SK-N-SH (cell line): Measurements from ENCODE around the gene MAP2K2. TPM values are rescaled to one million over a fixed set of nuclear protein-coding genes. Genes with fewer than 3 reads are reported as not detected.

Source experiments
- CTCF ChIA-PET: fragments of 300-600, 350-600 bp; formaldehyde crosslinking; extraction: SDS; loops from one replicate; lab custom pipeline; 2021; lab: Yijun Ruan, JAX
- POLR2A ChIA-PET: fragments of 350-600 bp; sonication (Branson Sonifier 250); formaldehyde crosslinking; extraction: SDS; loops from one replicate; lab custom pipeline; 2020; ENCODE audit warnings: antibody characterized with exemption, inconsistent platforms; lab: Yijun Ruan, JAX
- DNase-seq: peaks from one replicate; pipeline ENCODE4 v3.0.0; 2012
- H2AFZ ChIP-seq: fragments of 200-600 bp; sonication (generic); 2 replicates; pipeline ENCODE4 v1.8.1; 2016; ENCODE audit warnings: antibody characterized with exemption, mild to moderate bottlenecking, low read depth
- H3F3A ChIP-seq: fragments of 200-600 bp; sonication (generic); replicated peaks from 2 replicates; pipeline ENCODE3; 2016; ENCODE audit warnings: antibody characterized with exemption, mild to moderate bottlenecking; ENCODE audit not compliant: insufficient read depth
- H3K27ac ChIP-seq, 2 experiments: fragments of 200-500 bp in 1 of 2; fragments of 200-600 bp in 1 of 2; sonication (Bioruptor generic) in 1 of 2; sonication (generic), shearing (Covaris generic) in 1 of 2; 2 replicates each; pipeline versions ENCODE4 v1.5.1 to v1.6.1; 2014 to 2016; ENCODE audit warnings: low read depth in 2 of 2, inconsistent platforms in 1 of 2, low read length in 1 of 2, mild to moderate bottlenecking in 1 of 2, mixed read lengths in 1 of 2
- H3K27me3 ChIP-seq: fragments of 200-600 bp; sonication (generic), shearing (Covaris generic); 2 replicates; pipeline ENCODE4 v1.6.1; 2016; ENCODE audit warnings: mixed run types; ENCODE audit not compliant: insufficient read depth
- H3K36me3 ChIP-seq, 2 experiments: fragments of 200-500 bp in 1 of 2; fragments of 200-600 bp in 1 of 2; sonication (Bioruptor generic) in 1 of 2; sonication (generic) in 1 of 2; replicated peaks in 1 of 2; 2 replicates each; pipeline versions ENCODE3 to v1.5.1; 2014 to 2016; ENCODE audit warnings: low read length in 1 of 2, mild to moderate bottlenecking in 1 of 2; ENCODE audit not compliant: insufficient read depth in 2 of 2, control insufficient read depth in 1 of 2
- H3K4me1 ChIP-seq, 2 experiments: fragments of 200-500 bp in 1 of 2; fragments of 200-600 bp in 1 of 2; sonication (Bioruptor generic) in 1 of 2; sonication (generic), shearing (Covaris generic) in 1 of 2; 2 replicates each; pipeline versions ENCODE4 v1.5.1 to v1.6.1; 2014 to 2016; ENCODE audit warnings: low read depth in 1 of 2, low read length in 1 of 2, mixed run types in 1 of 2; ENCODE audit not compliant: insufficient read depth in 2 of 2, control insufficient read depth in 1 of 2
- H3K4me2 ChIP-seq: fragments of 200-600 bp; sonication (generic), shearing (Covaris generic); 2 replicates; pipeline ENCODE4 v1.6.1; 2017; ENCODE audit warnings: mixed run types
- H3K4me3 ChIP-seq, 2 experiments: fragments of 200-500 bp in 1 of 2; fragments of 200-600 bp in 1 of 2; sonication (Bioruptor generic) in 1 of 2; sonication (generic), shearing (Covaris generic) in 1 of 2; 2 replicates each; pipeline versions ENCODE4 v1.5.1 to v1.8.1; 2014 to 2016; ENCODE audit warnings: low read depth in 2 of 2, inconsistent platforms in 1 of 2, low read length in 1 of 2, mild to moderate bottlenecking in 1 of 2, mixed read lengths in 1 of 2, moderate library complexity in 1 of 2
- H3K79me2 ChIP-seq: fragments of 200-600 bp; sonication (generic); 2 replicates; pipeline ENCODE4 v1.8.1; 2017; ENCODE audit warnings: mild to moderate bottlenecking; ENCODE audit not compliant: insufficient read depth
- H3K9ac ChIP-seq: fragments of 200-600 bp; sonication (generic); 2 replicates; pipeline ENCODE4 v1.6.1; 2017; ENCODE audit warnings: mixed run types
- H3K9me2 ChIP-seq: fragments of 200-600 bp; sonication (generic); 2 replicates; pipeline ENCODE4 v1.6.1; 2017; ENCODE audit warnings: mixed run types
- H3K9me3 ChIP-seq: fragments of 200-600 bp; sonication (generic); 2 replicates; pipeline ENCODE4 v1.6.1; 2017; ENCODE audit warnings: mixed run types, mild to moderate bottlenecking, moderate library complexity
- H4K20me1 ChIP-seq: fragments of 200-600 bp; sonication (generic); 2 replicates; pipeline ENCODE4 v1.6.1; 2017; ENCODE audit warnings: mild to moderate bottlenecking, mixed run types; ENCODE audit not compliant: insufficient read depth
- ELF1 ChIP-seq: IDR thresholded peaks from 2 replicates; pipeline ENCODE4 v1.4.0; 2012
- FOXM1 ChIP-seq: IDR thresholded peaks from 2 replicates; pipeline ENCODE4 v1.4.0; 2012; ENCODE audit warnings: low read depth, mild to moderate bottlenecking
- GABPA ChIP-seq: IDR thresholded peaks from 2 replicates; pipeline ENCODE4 v1.4.0; 2012; ENCODE audit warnings: low read depth, mild to moderate bottlenecking
- GATA2 ChIP-seq: sonication (generic); formaldehyde crosslinking; IDR thresholded peaks from 2 replicates; pipeline ENCODE4 v1.5.0; 2020; ENCODE audit warnings: mild to moderate bottlenecking, missing genetic modification reagents
- JUND ChIP-seq: IDR thresholded peaks from 2 replicates; pipeline ENCODE4 v1.4.0; 2012
- MAX ChIP-seq: IDR thresholded peaks from 2 replicates; pipeline ENCODE4 v1.4.0; 2012; ENCODE audit warnings: low read depth
- MEF2A ChIP-seq: IDR thresholded peaks from 2 replicates; pipeline ENCODE4 v1.4.0; 2012; ENCODE audit warnings: low read depth, borderline replicate concordance
- MXI1 ChIP-seq: IDR thresholded peaks from 2 replicates; pipeline ENCODE4 v1.6.1; 2012; ENCODE audit warnings: mild to moderate bottlenecking, low read depth, low read length, improper control_type of control experiment
- POLR2AphosphoS5 ChIP-seq: IDR thresholded peaks from 2 replicates; pipeline ENCODE4 v1.6.1; 2012; ENCODE audit warnings: low read depth, low read length
- RAD21 ChIP-seq: IDR thresholded peaks from 2 replicates; pipeline ENCODE4 v1.6.1; 2012; ENCODE audit warnings: mild to moderate bottlenecking, low read length
- RCOR1 ChIP-seq: fragments of 150-350 bp; IDR thresholded peaks from 2 replicates; pipeline ENCODE4 v1.6.1; 2017; ENCODE audit warnings: antibody characterized with exemption, low read length
- REST ChIP-seq: IDR thresholded peaks from 2 replicates; pipeline ENCODE4 v1.6.1; 2012; ENCODE audit warnings: mild to moderate bottlenecking, low read depth, low read length, moderate library complexity
- RFX5 ChIP-seq: IDR thresholded peaks from 2 replicates; pipeline ENCODE4 v1.6.1; 2012; ENCODE audit warnings: mild to moderate bottlenecking, improper control_type of control experiment, low read length
- RXRA ChIP-seq: IDR thresholded peaks from 2 replicates; pipeline ENCODE4 v1.4.0; 2012; ENCODE audit warnings: low read depth, mild to moderate bottlenecking, borderline replicate concordance
- SMC3 ChIP-seq: IDR thresholded peaks from 2 replicates; pipeline ENCODE4 v1.6.1; 2012; ENCODE audit warnings: low read depth, low read length, improper control_type of control experiment
- TCF12 ChIP-seq: IDR thresholded peaks from 2 replicates; pipeline ENCODE4 v1.4.0; 2012
- USF2 ChIP-seq: fragments of 150-350 bp; IDR thresholded peaks from 2 replicates; pipeline ENCODE4 v1.6.1; 2017; ENCODE audit warnings: antibody characterized with exemption, low read length, low read depth, borderline replicate concordance
- WGBS: methylation state at CpG from one replicate; pipeline ENCODE4 v1.1.6; 2017; ENCODE audit warnings: low lambda C conversion rate; 5-methylcytosine and 5-hydroxymethylcytosine counted together
- polyA plus RNA-seq, 3 experiments: library from polyadenylated mRNA; depleted of rRNA; stranded (reverse); fragments of >200 nt; gene quantifications; 2 replicates each; pipeline ENCODE4 v1.2.3, GENCODE V29; 2012
- TF ChIP-seq, protein P1 (sequence below): fragments of 150-350 bp; IDR thresholded peaks from 2 replicates; pipeline ENCODE4 v1.6.1; 2016; ENCODE audit warnings: mild to moderate bottlenecking, low read depth, low read length

Gene MAP2K2
- polyA plus RNA-seq, 1 of the 3 experiments (the other 2 are of a cell fraction): 114 TPM

GRCh38 chr19:4124638-4125037 is 716 bp upstream of the MAP2K2 start:
- ChIA-PET CTCF (interaction anchor here (2.1 kb wide), 1 partner anchor 15 kb away, joined by 15 read pairs; no protein-coding TSS in a partner anchor), POLR2A (no interaction called here)
- WGBS: 70% methylated on average over 8 of the region's 8 CpGs

More at GRCh38 chr19:4124638-4125037, 716 bp upstream of the MAP2K2 start:
- Histone ChIP-seq H3K27ac (peak overlapping the region in 1 of 2 experiments; percentile 76; a peak in 2 of 4 replicates), H3K9me2 (no peaks in the 10 kb centered on the region), H2AFZ (peak overlapping the region; percentile 96), H3K27me3 (no peaks in the 10 kb centered on the region)
- no peak for TF ChIP-seq ELF1
- TF ChIP-seq POLR2AphosphoS5: no peak
- TF ChIP-seq MAX: no peak
- TF ChIP-seq USF2: no peak
- no peak for TF ChIP-seq MXI1
- no peak for TF ChIP-seq GATA2 (CRISPR knock-in tag)
- no peak for TF ChIP-seq REST
- no peak for TF ChIP-seq RFX5
- TF ChIP-seq FOXM1: no peak
- TF ChIP-seq JUND: no peak
- TF ChIP-seq SMC3: no peak
- TF ChIP-seq TCF12: no peak
- no peak for TF ChIP-seq GABPA
- TF ChIP-seq RXRA: no peak
- no peak for TF ChIP-seq MEF2A
- TF ChIP-seq, protein P1, sequence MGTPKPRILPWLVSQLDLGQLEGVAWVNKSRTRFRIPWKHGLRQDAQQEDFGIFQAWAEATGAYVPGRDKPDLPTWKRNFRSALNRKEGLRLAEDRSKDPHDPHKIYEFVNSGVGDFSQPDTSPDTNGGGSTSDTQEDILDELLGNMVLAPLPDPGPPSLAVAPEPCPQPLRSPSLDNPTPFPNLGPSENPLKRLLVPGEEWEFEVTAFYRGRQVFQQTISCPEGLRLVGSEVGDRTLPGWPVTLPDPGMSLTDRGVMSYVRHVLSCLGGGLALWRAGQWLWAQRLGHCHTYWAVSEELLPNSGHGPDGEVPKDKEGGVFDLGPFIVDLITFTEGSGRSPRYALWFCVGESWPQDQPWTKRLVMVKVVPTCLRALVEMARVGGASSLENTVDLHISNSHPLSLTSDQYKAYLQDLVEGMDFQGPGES: no peak
- no peak for TF ChIP-seq RCOR1
- no peak for TF ChIP-seq RAD21
- TF ChIP-seq, all 33 proteins: peak for 0
- H3K36me3 ChIP-seq: peaks cover 0 to 2% of the 10 kb centered on the region in 2 experiments
- peaks cover 0 to 14% of the 10 kb centered on the region in 2 experiments; a peak in 2 of 4 replicates for H3K4me1 ChIP-seq
- peaks cover 4% of the 10 kb centered on the region for H3F3A ChIP-seq
- H3K9me3 ChIP-seq: no peaks in the 10 kb centered on the region
- peaks cover 34% of the 10 kb centered on the region for H3K79me2 ChIP-seq
- H3K4me3 ChIP-seq: peak overlapping the region in 1 of 2 experiments; percentile 65; a peak in 3 of 4 replicates
- DNase-seq: no peak
- peak overlapping the region; percentile 90 for H3K4me2 ChIP-seq
- peaks cover 23% of the 10 kb centered on the region for H4K20me1 ChIP-seq
- H3K9ac ChIP-seq: peak overlapping the region; percentile 90; the same call in 1 of the 2 replicates
